GM12878 (cell line): ENCODE data around the gene CIROP.

Experiments
- BACH1 ChIP-seq: fragments of 450-650 bp; IDR thresholded peaks from 2 replicates; pipeline ENCODE4 v1.6.1; 2017; ENCODE audit warnings: mild to moderate bottlenecking, borderline replicate concordance
- CEBPB ChIP-seq, 2 experiments: fragments of 150-350 bp in 1 of 2; IDR thresholded peaks; 2 replicates each; pipeline ENCODE4 v1.6.1; 2012 to 2014; ENCODE audit warnings: low read depth in 2 of 2, low read length in 2 of 2, borderline replicate concordance in 1 of 2, inconsistent platforms in 1 of 2
- CTCF ChIP-seq, 3 experiments: IDR thresholded peaks in 2 of 3; conservative IDR thresholded peaks in 1 of 3; 2 replicates each; pipeline ENCODE4 v1.5.1; 2011; ENCODE audit warnings: low read depth in 3 of 3, low read length in 3 of 3, mild to moderate bottlenecking in 3 of 3, control low read depth in 2 of 3, moderate library complexity in 2 of 3, inconsistent platforms in 1 of 3, mixed read lengths in 1 of 3; ENCODE audit not compliant: control insufficient read depth in 2 of 3, insufficient read depth in 1 of 3; ENCODE audit errors: extremely low read depth in 1 of 3
- E2F4 ChIP-seq: IDR thresholded peaks from 2 replicates; pipeline ENCODE4 v1.6.1; 2012; ENCODE audit warnings: low read depth, low read length, improper control_type of control experiment
- ELK1 ChIP-seq: IDR thresholded peaks from 2 replicates; pipeline ENCODE4 v1.6.1; 2012; ENCODE audit warnings: low read depth, low read length, improper control_type of control experiment
- EZH2 ChIP-seq: IDR thresholded peaks from 2 replicates; pipeline ENCODE4 v1.6.1; 2012; ENCODE audit warnings: low read depth, mild to moderate bottlenecking, control low read depth, inconsistent platforms, low read length, borderline replicate concordance; ENCODE audit not compliant: control insufficient read depth
- JUNB ChIP-seq: IDR thresholded peaks from 2 replicates; pipeline ENCODE4 v1.6.1; 2016; ENCODE audit warnings: antibody characterized with exemption, mild to moderate bottlenecking
- JUND ChIP-seq: IDR thresholded peaks from 2 replicates; pipeline ENCODE4 v1.6.1; 2012; ENCODE audit warnings: low read depth, mild to moderate bottlenecking, low read length, improper control_type of control experiment, moderate library complexity
- NRF1 ChIP-seq: conservative IDR thresholded peaks from 2 replicates; pipeline ENCODE4 v1.6.1; 2011; ENCODE audit warnings: mild to moderate bottlenecking, low read depth, low read length, improper control_type of control experiment
- POLR2A ChIP-seq: IDR thresholded peaks from 2 replicates; pipeline ENCODE4 v1.6.1; 2011; ENCODE audit warnings: low read depth, mild to moderate bottlenecking, low read length
- POLR2AphosphoS2 ChIP-seq: IDR thresholded peaks from 2 replicates; pipeline ENCODE4 v1.6.1; 2011; ENCODE audit warnings: low read depth, mild to moderate bottlenecking, low read length, improper control_type of control experiment, moderate library complexity
- POLR2AphosphoS5 ChIP-seq: IDR thresholded peaks from 2 replicates; pipeline ENCODE4 v1.6.1; 2011; ENCODE audit warnings: mild to moderate bottlenecking, low read length, inconsistent platforms
- STAT1 ChIP-seq: fragments of 450-650 bp; conservative IDR thresholded peaks from 2 replicates; pipeline ENCODE4 v1.6.1; 2014; ENCODE audit warnings: antibody characterized with exemption, mild to moderate bottlenecking

- TF ChIP-seq JUND = no peak
- no peak for TF ChIP-seq CTCF (IDR thresholded peaks at IDR 0.05 in 2 of 3, conservative IDR thresholded peaks at IDR 0.05 in 1 of 3; ENCODE audit: control insufficient read depth in 2 of 3, extremely low read depth in 1 of 3, insufficient read depth in 1 of 3, low read depth in 3 of 3, low read length in 3 of 3)
- no peak for TF ChIP-seq CEBPB (IDR thresholded peaks at IDR 0.05; ENCODE audit: borderline replicate concordance in 1 of 2, low read depth in 2 of 2, low read length in 2 of 2)
- TF ChIP-seq STAT1 = no peak
- no peak for TF ChIP-seq EZH2
- TF ChIP-seq NRF1 = no peak
- TF ChIP-seq POLR2A = no peak
- no peak for TF ChIP-seq E2F4
- no peak for TF ChIP-seq POLR2AphosphoS2
- no peak for TF ChIP-seq ELK1
- TF ChIP-seq BACH1 = no peak
- TF ChIP-seq POLR2AphosphoS5 = no peak
- TF ChIP-seq JUNB = no peak
These were observed 29.9 kb downstream of the CIROP start for GRCh38 chr14:23074906-23075305.
